ENCODE data around the gene IFT22. TPM values are rescaled to one million over a fixed set of nuclear protein-coding genes. Genes with fewer than 3 reads are reported as not detected.

IFT22 gene
- polyA plus RNA-seq, 1 of the 3 experiments (the other 2 are of a cell fraction): 66.7 TPM

DNA sequence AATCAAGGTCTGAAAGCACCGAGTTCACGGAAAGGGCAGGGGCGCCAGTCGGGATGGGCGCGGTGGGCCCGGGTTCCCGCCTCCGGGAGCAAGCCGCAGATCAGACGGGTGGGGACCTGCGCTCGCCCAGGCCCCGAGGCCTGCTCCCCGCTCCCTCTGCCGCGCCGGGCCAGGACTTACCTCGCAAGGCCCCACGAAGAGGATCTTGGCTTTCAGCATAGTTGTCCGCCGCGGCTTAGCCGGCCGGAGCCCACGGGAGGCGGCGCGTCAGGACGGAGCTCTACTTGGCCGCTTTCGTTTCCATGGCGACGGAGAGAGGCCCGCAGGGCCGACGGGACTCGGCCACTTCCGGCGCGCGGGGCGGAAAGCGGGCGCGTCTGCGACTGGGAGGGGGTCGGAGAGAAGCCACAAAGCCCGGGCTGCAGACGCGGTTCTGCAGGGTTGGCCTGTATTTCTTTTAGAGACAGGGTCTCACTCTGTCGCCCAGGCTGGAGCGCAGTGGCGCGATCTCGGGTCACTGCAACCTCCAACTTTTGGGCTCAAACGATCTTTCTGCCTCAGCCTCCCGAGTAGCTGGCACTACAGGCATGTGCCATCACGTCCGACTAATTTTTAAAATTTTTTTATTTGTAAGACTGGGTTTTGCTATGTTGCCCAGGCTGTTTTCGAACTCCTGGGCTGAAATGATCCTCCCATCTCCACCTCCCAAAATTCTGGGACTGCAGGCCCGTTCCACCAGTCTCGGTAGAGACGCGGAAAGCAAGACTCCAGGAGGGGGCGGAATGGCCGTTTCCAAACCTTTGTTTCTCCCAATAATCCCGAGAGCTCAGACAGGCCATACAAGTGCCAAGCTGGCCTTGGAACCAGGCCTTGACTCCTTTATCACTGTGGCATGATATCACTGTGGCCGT, at the start of gene IFT22 (continued):
- TF ChIP-seq, protein P1, sequence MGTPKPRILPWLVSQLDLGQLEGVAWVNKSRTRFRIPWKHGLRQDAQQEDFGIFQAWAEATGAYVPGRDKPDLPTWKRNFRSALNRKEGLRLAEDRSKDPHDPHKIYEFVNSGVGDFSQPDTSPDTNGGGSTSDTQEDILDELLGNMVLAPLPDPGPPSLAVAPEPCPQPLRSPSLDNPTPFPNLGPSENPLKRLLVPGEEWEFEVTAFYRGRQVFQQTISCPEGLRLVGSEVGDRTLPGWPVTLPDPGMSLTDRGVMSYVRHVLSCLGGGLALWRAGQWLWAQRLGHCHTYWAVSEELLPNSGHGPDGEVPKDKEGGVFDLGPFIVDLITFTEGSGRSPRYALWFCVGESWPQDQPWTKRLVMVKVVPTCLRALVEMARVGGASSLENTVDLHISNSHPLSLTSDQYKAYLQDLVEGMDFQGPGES (IDR thresholded peaks at IDR 0.05; ENCODE audit: low read depth, low read length): no peak

DNA sequence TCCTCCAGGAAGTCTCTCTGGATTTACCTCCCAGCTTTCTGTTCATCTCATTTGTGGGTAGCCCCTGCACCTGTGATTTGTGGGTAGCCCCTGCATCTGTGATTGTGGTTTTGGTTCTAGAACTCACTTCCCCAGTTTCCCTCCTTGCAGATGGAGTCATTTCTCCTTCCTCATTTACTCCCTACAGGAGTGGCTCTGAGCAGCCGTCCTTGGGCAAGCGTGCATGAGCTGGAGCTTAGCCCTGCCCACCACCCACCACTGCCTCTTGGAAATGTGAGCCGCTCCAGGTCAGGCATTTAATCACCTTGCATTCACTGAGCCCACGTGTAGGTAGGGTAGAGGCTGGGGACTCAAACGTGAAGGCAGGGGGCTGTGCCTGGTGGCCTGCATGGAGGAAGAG, 49.2 kb upstream of the IFT22 start:
- ChIA-PET POLR2A (no interaction called here), CTCF (interaction anchor here (0.5 to 6.1 kb wide), 8 partner anchors 8 to 138 kb away, joined by 3 to 48 read pairs (median 6); partner anchors contain the start of gene COL26A1)
- TF ChIP-seq, protein P2, sequence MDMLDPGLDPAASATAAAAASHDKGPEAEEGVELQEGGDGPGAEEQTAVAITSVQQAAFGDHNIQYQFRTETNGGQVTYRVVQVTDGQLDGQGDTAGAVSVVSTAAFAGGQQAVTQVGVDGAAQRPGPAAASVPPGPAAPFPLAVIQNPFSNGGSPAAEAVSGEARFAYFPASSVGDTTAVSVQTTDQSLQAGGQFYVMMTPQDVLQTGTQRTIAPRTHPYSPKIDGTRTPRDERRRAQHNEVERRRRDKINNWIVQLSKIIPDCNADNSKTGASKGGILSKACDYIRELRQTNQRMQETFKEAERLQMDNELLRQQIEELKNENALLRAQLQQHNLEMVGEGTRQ (IDR thresholded peaks at IDR 0.05; ENCODE audit: borderline replicate concordance, low read depth, low read length): no peak
- TF ChIP-seq TEAD4 (IDR thresholded peaks at IDR 0.05; ENCODE audit: borderline replicate concordance, insufficient read depth) (no peak), TCF12 (IDR thresholded peaks at IDR 0.05) (no peak), EP300 (IDR thresholded peaks at IDR 0.05; ENCODE audit: borderline replicate concordance in 1 of 2, low read depth in 1 of 2, low read length in 1 of 2) (no peak), TAF1 (IDR thresholded peaks at IDR 0.05; ENCODE audit: borderline replicate concordance, low read depth, low read length) (no peak), RAD21 (IDR thresholded peaks at IDR 0.05; ENCODE audit: low read length) (no peak)
- TF ChIP-seq, protein P1 (IDR thresholded peaks at IDR 0.05; ENCODE audit: low read depth, low read length): no peak
- TF ChIP-seq, protein P3, sequence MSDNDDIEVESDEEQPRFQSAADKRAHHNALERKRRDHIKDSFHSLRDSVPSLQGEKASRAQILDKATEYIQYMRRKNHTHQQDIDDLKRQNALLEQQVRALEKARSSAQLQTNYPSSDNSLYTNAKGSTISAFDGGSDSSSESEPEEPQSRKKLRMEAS (IDR thresholded peaks at IDR 0.05; ENCODE audit: low read depth): no peak
- TF ChIP-seq, protein P4, sequence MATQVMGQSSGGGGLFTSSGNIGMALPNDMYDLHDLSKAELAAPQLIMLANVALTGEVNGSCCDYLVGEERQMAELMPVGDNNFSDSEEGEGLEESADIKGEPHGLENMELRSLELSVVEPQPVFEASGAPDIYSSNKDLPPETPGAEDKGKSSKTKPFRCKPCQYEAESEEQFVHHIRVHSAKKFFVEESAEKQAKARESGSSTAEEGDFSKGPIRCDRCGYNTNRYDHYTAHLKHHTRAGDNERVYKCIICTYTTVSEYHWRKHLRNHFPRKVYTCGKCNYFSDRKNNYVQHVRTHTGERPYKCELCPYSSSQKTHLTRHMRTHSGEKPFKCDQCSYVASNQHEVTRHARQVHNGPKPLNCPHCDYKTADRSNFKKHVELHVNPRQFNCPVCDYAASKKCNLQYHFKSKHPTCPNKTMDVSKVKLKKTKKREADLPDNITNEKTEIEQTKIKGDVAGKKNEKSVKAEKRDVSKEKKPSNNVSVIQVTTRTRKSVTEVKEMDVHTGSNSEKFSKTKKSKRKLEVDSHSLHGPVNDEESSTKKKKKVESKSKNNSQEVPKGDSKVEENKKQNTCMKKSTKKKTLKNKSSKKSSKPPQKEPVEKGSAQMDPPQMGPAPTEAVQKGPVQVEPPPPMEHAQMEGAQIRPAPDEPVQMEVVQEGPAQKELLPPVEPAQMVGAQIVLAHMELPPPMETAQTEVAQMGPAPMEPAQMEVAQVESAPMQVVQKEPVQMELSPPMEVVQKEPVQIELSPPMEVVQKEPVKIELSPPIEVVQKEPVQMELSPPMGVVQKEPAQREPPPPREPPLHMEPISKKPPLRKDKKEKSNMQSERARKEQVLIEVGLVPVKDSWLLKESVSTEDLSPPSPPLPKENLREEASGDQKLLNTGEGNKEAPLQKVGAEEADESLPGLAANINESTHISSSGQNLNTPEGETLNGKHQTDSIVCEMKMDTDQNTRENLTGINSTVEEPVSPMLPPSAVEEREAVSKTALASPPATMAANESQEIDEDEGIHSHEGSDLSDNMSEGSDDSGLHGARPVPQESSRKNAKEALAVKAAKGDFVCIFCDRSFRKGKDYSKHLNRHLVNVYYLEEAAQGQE (IDR thresholded peaks at IDR 0.05; ENCODE audit: low read depth, low read length): no peak
- H3K27me3 ChIP-seq (ENCODE audit: insufficient read depth): 0 out of 2 replicates have a peak, but pooled peaks cover 16% of the 10 kb centered on the region
- H3F3A ChIP-seq (replicated peaks; ENCODE audit: insufficient read depth): no peaks in the 10 kb centered on the region
- no peaks in the 10 kb centered on the region for H3K79me2 ChIP-seq (ENCODE audit: insufficient read depth)
- no peaks in the 10 kb centered on the region for H3K9me3 ChIP-seq
- H4K20me1 ChIP-seq (ENCODE audit: insufficient read depth): no peaks in the 10 kb centered on the region
- no peak overlapping the region for H3K4me2 ChIP-seq
- no peaks in the 10 kb centered on the region for H3K36me3 ChIP-seq (replicated peaks in 1 of 2; ENCODE audit: control insufficient read depth in 1 of 2, insufficient read depth in 2 of 2, low read length in 1 of 2)
- no peak for DNase-seq
- H3K9me2 ChIP-seq: no peaks in the 10 kb centered on the region
- no peak overlapping the region for H3K9ac ChIP-seq
- H3K4me1 ChIP-seq (ENCODE audit: control insufficient read depth in 1 of 2, insufficient read depth in 2 of 2, low read depth in 1 of 2, low read length in 1 of 2): peaks cover 0 to 2% of the 10 kb centered on the region in 2 experiments; a peak in 1 of 4 replicates
- no peak overlapping the region for H3K27ac ChIP-seq (ENCODE audit: low read depth in 2 of 2, low read length in 1 of 2)
- 33% methylated on average over 5 of the region's 5 CpGs for WGBS (ENCODE audit: low lambda C conversion rate)
- H3K4me3 ChIP-seq (ENCODE audit: low read depth in 2 of 2, low read length in 1 of 2): no peak overlapping the region
- no peak overlapping the region for H2AFZ ChIP-seq (ENCODE audit: low read depth)

Data from SK-N-SH (cell line).